OCI-LY7 (cell line): ENCODE data around the gene AICDA. TPM values are rescaled to one million over a fixed set of nuclear protein-coding genes. Genes with fewer than 3 reads are reported as not detected.
"Not testable (repeated sequence)": the region's sequence is repeated elsewhere in the genome, so short reads cannot be mapped to it uniquely, and the experiment has no call there.

Source experiments
- BruUV-seq: library from RNA; stranded (reverse); fragments of 400-500 nt; replicated peaks from 2 replicates; lab custom pipeline; 2021; lab: Mats Ljungman, UMichigan
- CTCF ChIA-PET: fragments of 300-600 bp; sonication (Branson Sonifier 250); formaldehyde crosslinking; loops from one replicate; lab custom pipeline; 2022; ENCODE audit warnings: antibody characterized with exemption; ENCODE audit not compliant: unreplicated experiment; lab: Charles Lee
- POLR2A ChIA-PET: fragments of 300-600 bp; sonication (Branson Sonifier 250); formaldehyde crosslinking; loops from one replicate; lab custom pipeline; 2022; ENCODE audit warnings: antibody characterized with exemption; lab: Charles Lee
- DNase-seq: peaks from one replicate; pipeline ENCODE4 v3.0.0-alpha.2; 2015; ENCODE audit warnings: low spot score
- H2AFZ ChIP-seq: fragments of 200-600 bp; sonication (generic), shearing (Covaris generic); 2 replicates; pipeline ENCODE4 v1.6.1; 2014; ENCODE audit warnings: mild to moderate bottlenecking, antibody characterized with exemption, low read length, moderate library complexity
- H3K27ac ChIP-seq: fragments of 200-600 bp; sonication (generic); 2 replicates; pipeline ENCODE4 v1.5.1; 2014; ENCODE audit warnings: mixed run types, low read depth, mild to moderate bottlenecking, moderate library complexity, low read length, inconsistent platforms; ENCODE audit not compliant: poor library complexity, severe bottlenecking
- H3K36me3 ChIP-seq: fragments of 200-600 bp; sonication (generic); 2 replicates; pipeline ENCODE4 v1.6.1; 2014; ENCODE audit warnings: mild to moderate bottlenecking, antibody characterized with exemption, low read length, moderate library complexity, mixed read lengths; ENCODE audit not compliant: insufficient read depth
- H3K4me1 ChIP-seq: fragments of 200-600 bp; sonication (generic); 2 replicates; pipeline ENCODE4 v1.5.1; 2014; ENCODE audit warnings: mild to moderate bottlenecking, low read length; ENCODE audit not compliant: insufficient read depth, poor library complexity, severe bottlenecking
- H3K4me2 ChIP-seq: fragments of 200-600 bp; sonication (generic); 2 replicates; pipeline ENCODE4 v1.6.1; 2014; ENCODE audit warnings: mild to moderate bottlenecking, low read length
- H3K4me3 ChIP-seq: fragments of 200-600 bp; sonication (generic); 2 replicates; pipeline ENCODE4 v1.5.1; 2014; ENCODE audit warnings: mild to moderate bottlenecking, low read depth, low read length; ENCODE audit not compliant: poor library complexity, severe bottlenecking
- H3K79me2 ChIP-seq: fragments of 200-600 bp; sonication (generic); 2 replicates; pipeline ENCODE4 v1.6.1; 2016; ENCODE audit warnings: low read depth, mild to moderate bottlenecking, low read length, moderate library complexity, mixed read lengths; ENCODE audit not compliant: insufficient read depth
- H3K9me2 ChIP-seq: fragments of 200-600 bp; sonication (generic); 2 replicates; pipeline ENCODE4 v1.6.1; 2016; ENCODE audit warnings: mild to moderate bottlenecking, low read length, mixed read lengths; ENCODE audit not compliant: insufficient read depth
- H3K9me3 ChIP-seq: fragments of 200-600 bp; sonication (generic); 2 replicates; pipeline ENCODE4 v1.6.1; 2014; ENCODE audit warnings: mild to moderate bottlenecking, mixed run types, low read length, mixed read lengths
- H4K20me1 ChIP-seq: fragments of 200-600 bp; sonication (generic); 2 replicates; pipeline ENCODE4 v1.6.1; 2014; ENCODE audit warnings: mild to moderate bottlenecking, antibody characterized with exemption, low read length, moderate library complexity, mixed read lengths; ENCODE audit not compliant: insufficient read depth
- EZH2phosphoT487 ChIP-seq: fragments of 200-600 bp; sonication (generic); IDR thresholded peaks from 2 replicates; pipeline ENCODE4 v1.6.1; 2018; ENCODE audit warnings: low read depth, borderline replicate concordance, mild to moderate bottlenecking, mixed run types, antibody characterized with exemption, low read length, moderate library complexity, mixed read lengths
- intact Hi-C: fragments of 100-400 bp; cut with micrococcal nuclease; formaldehyde crosslinking; loops from one replicate; pipeline ENCODE4 v1.10.0; 2022; ENCODE audit not compliant: unreplicated experiment
- total RNA-seq, 2 experiments: library from RNA; depleted of rRNA in 1 of 2; stranded (reverse); fragments of >200 nt in 1 of 2; shearing (Covaris generic) in 1 of 2; gene quantifications; 2 replicates each; pipeline ENCODE4 v1.2.3, GENCODE V29; 2014 to 2022
- TF ChIP-seq, protein P1 (sequence below): fragments of 200-600 bp; sonication (generic); conservative IDR thresholded peaks from 2 replicates; pipeline ENCODE4 v1.5.1; 2014; ENCODE audit warnings: mild to moderate bottlenecking, antibody characterized with exemption, low read length, moderate library complexity, mixed read lengths

The AICDA gene
- total RNA-seq, 2 experiments from 2014 or later, result 32.4 to 38.5 TPM

DNA sequence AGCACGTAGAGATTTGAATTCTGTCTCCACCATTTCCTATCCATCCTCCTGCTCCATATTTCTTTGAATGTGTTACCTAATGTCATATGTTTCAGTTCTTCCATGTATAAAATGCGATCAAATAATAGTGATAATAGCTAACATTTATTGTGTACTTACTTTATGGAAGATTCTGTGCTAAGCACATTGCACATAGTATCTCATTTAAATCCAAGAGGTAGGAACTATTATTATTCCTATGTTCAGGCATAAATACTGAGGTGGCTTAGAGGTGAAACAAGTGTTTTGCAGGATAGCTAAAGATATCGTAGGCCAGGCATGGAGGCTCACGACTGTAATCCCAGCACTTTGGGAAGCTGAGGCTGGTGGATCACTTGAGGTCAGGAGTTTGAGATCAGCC lies 17.5 kb upstream of the AICDA start:
- peak overlapping the region; percentile 97; the same call in 1 of the 2 replicates for H2AFZ ChIP-seq
- no peak for DNase-seq
- H4K20me1 ChIP-seq, result no peaks in the 10 kb centered on the region
- intact Hi-C loops, result no loop called here
- H3K36me3 ChIP-seq, result no peaks in the 10 kb centered on the region
- ChIA-PET POLR2A (interaction anchor here (1.5 to 6.3 kb wide), 3 partner anchors 12 to 18 kb away, joined by 8 to 58 read pairs (median 12); partner anchors contain the start of gene AICDA), CTCF (interaction anchor here (2.3 kb wide), 1 partner anchor 18 kb away, joined by 10 read pairs; the partner anchor contains the start of gene AICDA)
- H3K4me3 ChIP-seq, result no peak overlapping the region
- TF ChIP-seq, protein P1, sequence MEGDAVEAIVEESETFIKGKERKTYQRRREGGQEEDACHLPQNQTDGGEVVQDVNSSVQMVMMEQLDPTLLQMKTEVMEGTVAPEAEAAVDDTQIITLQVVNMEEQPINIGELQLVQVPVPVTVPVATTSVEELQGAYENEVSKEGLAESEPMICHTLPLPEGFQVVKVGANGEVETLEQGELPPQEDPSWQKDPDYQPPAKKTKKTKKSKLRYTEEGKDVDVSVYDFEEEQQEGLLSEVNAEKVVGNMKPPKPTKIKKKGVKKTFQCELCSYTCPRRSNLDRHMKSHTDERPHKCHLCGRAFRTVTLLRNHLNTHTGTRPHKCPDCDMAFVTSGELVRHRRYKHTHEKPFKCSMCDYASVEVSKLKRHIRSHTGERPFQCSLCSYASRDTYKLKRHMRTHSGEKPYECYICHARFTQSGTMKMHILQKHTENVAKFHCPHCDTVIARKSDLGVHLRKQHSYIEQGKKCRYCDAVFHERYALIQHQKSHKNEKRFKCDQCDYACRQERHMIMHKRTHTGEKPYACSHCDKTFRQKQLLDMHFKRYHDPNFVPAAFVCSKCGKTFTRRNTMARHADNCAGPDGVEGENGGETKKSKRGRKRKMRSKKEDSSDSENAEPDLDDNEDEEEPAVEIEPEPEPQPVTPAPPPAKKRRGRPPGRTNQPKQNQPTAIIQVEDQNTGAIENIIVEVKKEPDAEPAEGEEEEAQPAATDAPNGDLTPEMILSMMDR, result no peak
- TF ChIP-seq EZH2phosphoT487, result no peak
- no peaks in the 10 kb centered on the region for H3K9me2 ChIP-seq
- H3K79me2 ChIP-seq, result no peaks in the 10 kb centered on the region
- peak overlapping the region; percentile 55 for H3K4me2 ChIP-seq
- H3K4me1 ChIP-seq, result peaks cover 17% of the 10 kb centered on the region
- peak overlapping the region; percentile 40 for H3K27ac ChIP-seq
- peaks cover 4% of the 10 kb centered on the region; the same call in 1 of the 2 replicates for H3K9me3 ChIP-seq
- no TSS peak for BruUV-seq

DNA sequence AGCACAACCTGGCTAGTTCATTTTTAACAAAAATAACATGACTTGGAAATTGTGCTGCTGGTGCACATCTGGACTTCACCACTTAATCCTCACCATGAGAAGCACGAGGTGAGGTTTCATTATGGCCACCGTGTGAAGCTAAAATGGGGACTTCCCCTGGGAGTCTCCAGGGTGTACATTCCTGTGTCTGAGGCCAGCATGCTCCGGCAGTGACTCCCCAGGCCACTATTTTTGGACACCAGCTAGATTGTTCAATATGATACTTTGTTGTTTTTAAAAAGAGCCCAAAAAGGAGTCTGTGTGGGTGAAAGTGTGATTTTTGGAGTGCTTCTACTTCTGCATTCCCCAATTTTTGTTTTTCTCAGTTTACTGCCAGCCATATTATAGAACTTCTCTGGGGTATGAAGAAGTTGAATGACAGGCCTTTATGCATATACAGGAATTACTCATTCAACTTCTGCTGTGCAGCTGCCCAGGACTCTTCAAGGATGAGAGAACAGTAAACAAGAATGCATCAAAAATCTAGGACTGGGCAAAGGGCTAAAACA lies 16.9 kb upstream of the AICDA start:
- Histone ChIP-seq H3K9me2 (no peaks in the 10 kb centered on the region), H3K27ac (peak overlapping the region; percentile 40), H2AFZ (peak overlapping the region; percentile 97), H4K20me1 (no peaks in the 10 kb centered on the region), H3K4me1 (peaks cover 17% of the 10 kb centered on the region), H3K4me3 (peak overlapping the region; percentile 0), H3K79me2 (no peaks in the 10 kb centered on the region), H3K4me2 (peak overlapping the region; percentile 55), H3K9me3 (peaks cover 4% of the 10 kb centered on the region; the same call in 1 of the 2 replicates), H3K36me3 (no peaks in the 10 kb centered on the region)
- intact Hi-C loops, result no loop called here
- no peak for TF ChIP-seq EZH2phosphoT487
- TF ChIP-seq, protein P1, result no peak
- BruUV-seq, result no TSS peak
- POLR2A ChIA-PET, result interaction anchor here (0.9 to 6.3 kb wide), 8 partner anchors 11 to 63 kb away, joined by 3 to 58 read pairs (median 6); partner anchors contain the start of gene AICDA
- CTCF ChIA-PET, result interaction anchor here (1.0 to 2.3 kb wide), 2 partner anchors 17 to 52 kb away, joined by 3 to 10 read pairs; partner anchors contain the start of gene AICDA
- DNase-seq, result peak; percentile 47

DNA sequence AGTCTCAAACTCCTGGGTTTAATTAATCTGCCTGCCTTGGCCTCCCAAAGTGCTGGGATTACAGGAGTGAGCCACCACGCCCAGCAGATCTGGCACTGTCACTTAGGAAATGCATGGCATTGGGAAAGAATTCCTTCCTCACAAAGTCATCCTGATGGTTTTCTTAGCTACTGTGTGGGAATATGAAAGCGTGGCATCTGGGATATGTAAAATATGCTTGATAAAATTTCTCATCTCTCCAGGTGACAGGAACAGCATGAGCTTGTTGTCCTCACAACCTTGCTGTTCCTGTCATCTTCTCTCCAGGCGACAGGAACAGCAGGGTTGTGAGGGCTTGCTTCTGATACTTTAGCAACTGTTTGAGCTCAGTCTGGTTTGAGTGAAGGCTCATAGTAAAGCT lies 16.1 kb upstream of the AICDA start:
- no peaks in the 10 kb centered on the region for H3K9me2 ChIP-seq
- peak overlapping the region; percentile 97 for H2AFZ ChIP-seq
- peak overlapping the region; percentile 55 for H3K4me2 ChIP-seq
- H3K4me3 ChIP-seq, result no peak overlapping the region
- H4K20me1 ChIP-seq, result no peaks in the 10 kb centered on the region
- no peaks in the 10 kb centered on the region for H3K79me2 ChIP-seq
- TF ChIP-seq, protein P1, result no peak
- no peak for TF ChIP-seq EZH2phosphoT487
- intact Hi-C loops, result no loop called here
- H3K36me3 ChIP-seq, result no peaks in the 10 kb centered on the region
- ChIA-PET CTCF (interaction anchor here (1.0 to 2.3 kb wide), 3 partner anchors 16 to 52 kb away, joined by 3 to 10 read pairs (median 3); partner anchors contain the start of gene AICDA), POLR2A (interaction anchor here (0.6 to 6.3 kb wide), 10 partner anchors 9 to 64 kb away, joined by 3 to 58 read pairs (median 5); partner anchors contain the start of gene AICDA)
- H3K27ac ChIP-seq, result no peak overlapping the region
- no TSS peak for BruUV-seq
- DNase-seq, result no peak
- peaks cover 17% of the 10 kb centered on the region for H3K4me1 ChIP-seq
- peaks cover 4% of the 10 kb centered on the region; the same call in 1 of the 2 replicates for H3K9me3 ChIP-seq

DNA sequence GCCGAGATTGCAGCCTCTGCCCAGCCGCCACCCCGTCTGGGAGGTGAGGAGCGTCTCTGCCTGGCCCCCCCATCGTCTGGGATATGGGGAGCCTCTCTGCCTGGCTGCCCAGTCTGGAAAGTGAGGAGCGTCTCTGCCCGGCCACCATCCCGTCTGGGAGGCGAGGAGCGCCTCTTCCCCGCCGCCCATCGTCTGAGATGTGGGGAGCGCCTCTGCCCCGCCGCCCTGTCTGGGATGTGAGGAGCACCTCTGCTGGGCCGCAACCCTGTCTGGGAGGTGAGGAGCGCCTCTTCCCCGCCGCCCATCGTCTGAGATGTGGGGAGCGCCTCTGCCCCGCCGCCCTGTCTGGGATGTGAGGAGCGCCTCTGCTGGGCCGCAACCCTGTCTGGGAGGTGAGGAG lies 12.1 kb upstream of the AICDA start:
- H3K27ac ChIP-seq, CTCF ChIA-PET, DNase-seq, H3K9me3 ChIP-seq, H2AFZ ChIP-seq, H3K36me3 ChIP-seq, H3K4me3 ChIP-seq, H3K4me2 ChIP-seq, intact Hi-C loops, H3K9me2 ChIP-seq, H3K79me2 ChIP-seq, BruUV-seq, H4K20me1 ChIP-seq: not testable (repeated sequence)
- H3K4me1 ChIP-seq, result peaks cover 13% of the 10 kb centered on the region
- POLR2A ChIA-PET, result interaction anchor here (0.8 kb wide), 1 partner anchor 36 kb away, joined by 10 read pairs; no protein-coding TSS in a partner anchor
